Vagina (tissue), 2 donors: ENCODE measurements around the gene METTL24. TPM values are rescaled to one million over a fixed set of nuclear protein-coding genes. Genes with fewer than 3 reads are reported as not detected.

Experiments
- DNase-seq, 2 donors: peaks; one replicate each; pipeline ENCODE4 v3.0.0-alpha.2; 2017; ENCODE audit errors: extremely low spot score in 2 of 2
- H3K27ac ChIP-seq: fragments of 200-600 bp; sonication (generic); one replicate; pipeline ENCODE4 v1.5.1; 2019
- H3K27me3 ChIP-seq: fragments of 200-600 bp; sonication (generic); one replicate; pipeline ENCODE4 v1.5.1; 2019
- H3K36me3 ChIP-seq, 2 donors: fragments of 200-600 bp; sonication (generic); one replicate each; pipeline ENCODE4 v1.5.1; 2017 to 2019
- H3K4me1 ChIP-seq: fragments of 200-600 bp; sonication (generic); one replicate; pipeline ENCODE4 v1.5.1; 2019
- H3K4me3 ChIP-seq, 2 donors: fragments of 200-600 bp; sonication (generic); 1 replicate in 1 of 2; 2 replicates in 1 of 2; pipeline ENCODE4 v1.5.1; 2016 to 2019
- H3K9me3 ChIP-seq: fragments of 200-600 bp; sonication (generic); one replicate; pipeline ENCODE4 v1.5.1; 2019
- POLR2A ChIP-seq, 2 donors: fragments of 450-650 bp; IDR thresholded peaks; one replicate each; pipeline ENCODE4 v1.6.1; 2017; ENCODE audit warnings: antibody characterized with exemption in 2 of 2, mild to moderate bottlenecking in 2 of 2, moderate library complexity in 2 of 2
- POLR2AphosphoS5 ChIP-seq, 2 donors: sonication (generic); formaldehyde crosslinking; IDR thresholded peaks; one replicate each; pipeline ENCODE4 v1.9.0; 2017; ENCODE audit warnings: antibody characterized with exemption in 2 of 2, mild to moderate bottlenecking in 2 of 2, low read depth in 1 of 2; ENCODE audit not compliant: insufficient read depth in 1 of 2
- intact Hi-C: fragments of 100-400 bp; cut with DNase I; formaldehyde crosslinking; loops from one replicate; pipeline ENCODE4 v1.15.1; 2023
- total RNA-seq: library from RNA; depleted of rRNA; stranded (reverse); fragments of >200 nt; gene quantifications from one replicate; pipeline ENCODE4 v1.2.3, GENCODE V29; 2016
- TF ChIP-seq, protein P1 (sequence below), 3 experiments: fragments of 450-650 bp in 2 of 3; fragments of 200-600 bp in 1 of 3; sonication (generic) in 1 of 3; IDR thresholded peaks; one replicate each; pipeline ENCODE4 v1.5.1; 2017 to 2019; ENCODE audit warnings: antibody characterized with exemption in 3 of 3, mild to moderate bottlenecking in 2 of 3, moderate library complexity in 2 of 3

METTL24 gene
- total RNA-seq, 1 donor from 2014 or later = 6.6 TPM

DNA sequence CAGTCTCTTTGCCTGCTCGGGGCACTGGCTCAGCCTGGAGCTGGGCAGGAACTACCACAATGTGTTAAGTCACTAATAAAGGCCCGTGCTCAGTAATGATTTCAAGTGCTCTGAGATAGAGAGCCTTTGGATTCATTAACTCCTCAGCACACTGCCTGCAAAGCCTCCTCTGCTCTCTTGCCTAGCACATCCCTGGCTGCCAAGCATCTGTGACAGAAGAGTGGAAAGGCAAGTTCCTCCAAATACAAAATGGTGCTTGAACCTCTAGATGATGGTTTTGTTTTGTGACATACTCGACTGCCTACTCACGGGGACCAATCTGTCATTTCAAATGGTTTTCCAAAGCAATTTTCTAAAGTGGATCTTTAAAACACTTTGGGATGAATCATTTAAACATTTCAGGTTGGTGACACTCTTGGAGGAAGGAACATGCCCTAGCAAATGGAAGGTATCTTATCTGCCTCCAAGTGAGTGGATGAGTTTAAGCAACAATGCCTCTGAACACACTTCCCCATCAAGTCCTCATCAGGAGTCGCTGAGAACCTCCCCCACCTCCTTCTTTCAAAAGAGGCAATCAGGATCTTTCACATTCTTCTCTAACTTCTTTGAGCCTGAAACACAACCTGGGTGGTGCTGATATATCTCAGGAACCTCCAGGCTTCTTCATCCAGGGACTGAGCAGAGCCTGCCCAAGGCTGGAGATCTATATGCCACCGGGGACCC, 35.8 kb downstream of the METTL24 start:
- Histone ChIP-seq H3K27me3 (no peaks in the 10 kb centered on the region), H3K9me3 (no peaks in the 10 kb centered on the region), H3K4me3 (no peak overlapping the region), H3K36me3 (no peaks in the 10 kb centered on the region), H3K4me1 (peaks cover 38% of the 10 kb centered on the region), H3K27ac (peak overlapping the region; percentile 46)
- DNase-seq = no peak
- intact Hi-C loops = no loop called here
- no peak for TF ChIP-seq POLR2AphosphoS5 (IDR thresholded peaks at IDR 0.05; ENCODE audit: insufficient read depth in 1 of 2, low read depth in 1 of 2)
- TF ChIP-seq, protein P1, sequence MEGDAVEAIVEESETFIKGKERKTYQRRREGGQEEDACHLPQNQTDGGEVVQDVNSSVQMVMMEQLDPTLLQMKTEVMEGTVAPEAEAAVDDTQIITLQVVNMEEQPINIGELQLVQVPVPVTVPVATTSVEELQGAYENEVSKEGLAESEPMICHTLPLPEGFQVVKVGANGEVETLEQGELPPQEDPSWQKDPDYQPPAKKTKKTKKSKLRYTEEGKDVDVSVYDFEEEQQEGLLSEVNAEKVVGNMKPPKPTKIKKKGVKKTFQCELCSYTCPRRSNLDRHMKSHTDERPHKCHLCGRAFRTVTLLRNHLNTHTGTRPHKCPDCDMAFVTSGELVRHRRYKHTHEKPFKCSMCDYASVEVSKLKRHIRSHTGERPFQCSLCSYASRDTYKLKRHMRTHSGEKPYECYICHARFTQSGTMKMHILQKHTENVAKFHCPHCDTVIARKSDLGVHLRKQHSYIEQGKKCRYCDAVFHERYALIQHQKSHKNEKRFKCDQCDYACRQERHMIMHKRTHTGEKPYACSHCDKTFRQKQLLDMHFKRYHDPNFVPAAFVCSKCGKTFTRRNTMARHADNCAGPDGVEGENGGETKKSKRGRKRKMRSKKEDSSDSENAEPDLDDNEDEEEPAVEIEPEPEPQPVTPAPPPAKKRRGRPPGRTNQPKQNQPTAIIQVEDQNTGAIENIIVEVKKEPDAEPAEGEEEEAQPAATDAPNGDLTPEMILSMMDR (IDR thresholded peaks at IDR 0.05) = no peak
- no peak for TF ChIP-seq POLR2A (IDR thresholded peaks at IDR 0.05)

DNA sequence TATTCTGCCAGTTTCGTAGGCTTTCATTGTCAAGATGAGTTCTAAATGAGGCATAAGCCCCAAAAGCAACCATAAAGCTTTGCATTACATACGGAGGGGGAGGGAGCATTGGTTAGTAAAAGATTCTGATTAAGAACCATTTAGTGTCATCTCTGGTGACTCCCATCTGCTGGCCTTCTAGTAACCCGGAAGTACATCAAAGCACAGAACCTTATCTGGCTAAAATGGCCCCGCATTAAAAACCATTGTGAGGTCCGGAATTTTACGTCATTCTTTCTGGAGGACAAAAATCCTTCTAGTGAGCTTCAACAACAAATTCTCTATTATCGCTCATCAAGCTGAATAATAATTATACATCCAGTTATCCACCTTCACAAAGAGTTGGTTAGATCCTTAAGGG, 37.8 kb downstream of the METTL24 start:
- TF ChIP-seq POLR2A (IDR thresholded peaks at IDR 0.05) (no peak), POLR2AphosphoS5 (IDR thresholded peaks at IDR 0.05; ENCODE audit: insufficient read depth in 1 of 2, low read depth in 1 of 2) (no peak)
- TF ChIP-seq, protein P1 (IDR thresholded peaks at IDR 0.05) = no peak
- Histone ChIP-seq H3K9me3 (no peaks in the 10 kb centered on the region), H3K36me3 (no peaks in the 10 kb centered on the region), H3K27me3 (no peaks in the 10 kb centered on the region), H3K4me3 (no peak overlapping the region), H3K27ac (no peak overlapping the region), H3K4me1 (peaks cover 21% of the 10 kb centered on the region)
- DNase-seq = no peak
- intact Hi-C loops = no loop called here

DNA sequence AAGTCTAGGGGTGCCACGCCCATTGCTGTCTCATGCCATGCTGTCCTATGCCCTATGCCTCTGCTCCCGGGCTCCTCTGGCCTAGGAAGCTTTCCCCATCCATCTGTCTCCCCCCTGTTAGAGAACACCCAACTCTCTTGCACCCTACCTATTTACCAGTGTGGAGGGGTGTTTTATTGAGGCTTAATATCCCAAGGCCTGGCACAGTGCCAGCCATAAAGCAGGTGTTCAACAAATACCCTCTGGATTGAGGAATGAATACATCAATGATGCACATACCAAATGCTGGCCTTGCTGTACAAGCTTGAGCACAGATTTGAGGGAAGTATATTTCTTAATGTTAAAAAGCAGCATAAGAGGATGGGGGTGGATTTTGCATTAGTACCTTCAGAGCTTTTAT, 38.3 kb downstream of the METTL24 start:
- Histone ChIP-seq H3K4me3 (no peak overlapping the region), H3K36me3 (peaks cover 0 to 2% of the 10 kb centered on the region in 2 donors), H3K9me3 (no peaks in the 10 kb centered on the region), H3K27ac (no peak overlapping the region), H3K27me3 (no peaks in the 10 kb centered on the region), H3K4me1 (peaks cover 17% of the 10 kb centered on the region)
- no peak for TF ChIP-seq POLR2A (IDR thresholded peaks at IDR 0.05)
- TF ChIP-seq, protein P1 (IDR thresholded peaks at IDR 0.05) = no peak
- TF ChIP-seq POLR2AphosphoS5 (IDR thresholded peaks at IDR 0.05; ENCODE audit: insufficient read depth in 1 of 2, low read depth in 1 of 2) = no peak
- intact Hi-C loops = no loop called here
- no peak for DNase-seq

DNA sequence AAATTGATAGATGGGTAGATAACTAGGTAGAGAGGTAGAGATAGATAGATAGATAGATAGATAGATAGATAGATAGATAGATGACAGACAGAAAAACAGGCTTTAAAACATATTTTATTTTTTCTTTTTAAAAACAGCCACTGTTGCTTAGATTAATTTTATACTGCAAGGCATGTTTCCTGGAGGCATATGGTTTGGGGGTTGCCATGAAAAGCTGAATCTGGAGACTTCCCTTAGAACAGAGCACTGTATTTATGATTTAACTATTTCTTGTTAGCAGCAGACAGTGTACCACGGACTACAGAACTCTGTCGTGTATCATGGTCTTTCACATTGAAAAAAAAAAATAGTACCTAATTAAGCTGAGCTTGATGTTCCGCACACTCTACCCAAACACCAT, 38.8 kb downstream of the METTL24 start:
- Histone ChIP-seq H3K27me3 (no peaks in the 10 kb centered on the region), H3K4me1 (peaks cover 12% of the 10 kb centered on the region), H3K27ac (no peak overlapping the region), H3K4me3 (no peak overlapping the region), H3K36me3 (peaks cover 0 to 4% of the 10 kb centered on the region in 2 donors), H3K9me3 (no peaks in the 10 kb centered on the region)
- TF ChIP-seq POLR2AphosphoS5 (IDR thresholded peaks at IDR 0.05; ENCODE audit: insufficient read depth in 1 of 2, low read depth in 1 of 2) (no peak), POLR2A (IDR thresholded peaks at IDR 0.05) (no peak)
- TF ChIP-seq, protein P1 (IDR thresholded peaks at IDR 0.05) = no peak
- DNase-seq = no peak
- intact Hi-C loops = no loop called here

DNA sequence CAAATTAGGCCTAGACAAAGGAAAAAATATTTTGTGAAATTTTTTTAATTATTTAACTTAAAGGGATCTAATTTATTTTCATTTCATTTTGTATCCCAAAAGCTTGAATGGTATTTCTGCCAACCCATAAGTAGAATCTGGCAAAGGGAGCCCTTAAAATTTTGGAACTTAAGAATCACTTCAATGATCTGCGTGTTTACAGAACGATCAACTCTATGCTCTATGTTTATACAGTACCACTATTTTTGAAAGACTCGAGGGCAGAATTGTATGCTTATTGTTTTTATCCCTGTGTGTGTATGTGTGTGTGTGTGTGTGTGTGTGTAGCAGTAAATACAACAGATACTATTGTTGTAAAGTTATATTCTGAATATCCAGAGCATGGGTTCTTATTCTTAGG, 39.2 kb downstream of the METTL24 start:
- peaks cover 8% of the 10 kb centered on the region for H3K4me1 ChIP-seq
- H3K27ac ChIP-seq = no peak overlapping the region
- H3K9me3 ChIP-seq = no peaks in the 10 kb centered on the region
- TF ChIP-seq, protein P1 (IDR thresholded peaks at IDR 0.05) = no peak
- TF ChIP-seq POLR2AphosphoS5 (IDR thresholded peaks at IDR 0.05; ENCODE audit: insufficient read depth in 1 of 2, low read depth in 1 of 2) = no peak
- no peak for TF ChIP-seq POLR2A (IDR thresholded peaks at IDR 0.05)
- peaks cover 0 to 4% of the 10 kb centered on the region in 2 donors for H3K36me3 ChIP-seq
- intact Hi-C loops = no loop called here
- DNase-seq = no peak
- H3K4me3 ChIP-seq = no peak overlapping the region
- no peaks in the 10 kb centered on the region for H3K27me3 ChIP-seq
